ENCODE results near the gene TMEM184A.

GRCh38 chr7:1539181-1539881, 16.7 kb downstream of the TMEM184A start:
- TF ChIP-seq CTCF (IDR thresholded peaks at IDR 0.05 in 2 of 3, conservative IDR thresholded peaks at IDR 0.05 in 1 of 3; ENCODE audit: control insufficient read depth in 2 of 3, extremely low read depth in 1 of 3, insufficient read depth in 1 of 3, low read depth in 3 of 3, low read length in 3 of 3) (no peak), EP300 (IDR thresholded peaks at IDR 0.05; ENCODE audit: borderline replicate concordance in 1 of 2, control insufficient read depth in 1 of 2, low read depth in 2 of 2, low read length in 2 of 2) (no peak), FOXM1 (IDR thresholded peaks at IDR 0.05; ENCODE audit: low read depth, low read length) (no peak)

Measured in GM12878 (cell line).